H7 (cell line): ENCODE results near the gene ZNF528. TPM values are rescaled to one million over a fixed set of nuclear protein-coding genes. Genes with fewer than 3 reads are reported as not detected.

Experiments used
- DNase-seq: peaks from one replicate; pipeline ENCODE4 v3.0.0; 2012
- H3K27me3 ChIP-seq: 2 replicates; pipeline ENCODE4 v1.6.0; 2011; ENCODE audit warnings: mild to moderate bottlenecking, low read length; ENCODE audit not compliant: control insufficient read depth, insufficient read depth
- H3K36me3 ChIP-seq: replicated peaks from 2 replicates; pipeline ENCODE4 v1.5.1; 2011; ENCODE audit warnings: low read length; ENCODE audit not compliant: control insufficient read depth, insufficient read depth
- H3K4me3 ChIP-seq: 2 replicates; pipeline ENCODE4 v1.5.1; 2011; ENCODE audit warnings: low read depth, mild to moderate bottlenecking, control low read depth, low read length, moderate library complexity; ENCODE audit not compliant: insufficient read depth
- total RNA-seq: library from RNA; depleted of rRNA; stranded (reverse); fragments of >200 nt; shearing (Covaris generic); gene quantifications from 2 replicates; pipeline ENCODE4 v1.2.3, GENCODE V29; 2014; rRNA removed

ZNF528 gene
- total RNA-seq, 1 experiment from 2014 or later, result 0.28 TPM

- H3K4me3 ChIP-seq, result no peak overlapping the region
- no peaks in the 10 kb centered on the region for H3K27me3 ChIP-seq
- peak; percentile 61 for DNase-seq
- H3K36me3 ChIP-seq, result no peaks in the 10 kb centered on the region
These were observed 67.3 kb downstream of the ZNF528 start for GRCh38 chr19:52464798-52465470.

Other genes starting within 250 kb of the ZNF528 start
- 4.7 and 7.5 TPM in 2 replicates for gene ZNF836, start 226.2 kb upstream of the ZNF528 start, total RNA-seq
- gene PPP2R1A, start 207.8 kb upstream of the ZNF528 start, total RNA-seq, result 439 and 477 TPM in 2 replicates
- 17.0 and 33.1 TPM in 2 replicates for gene ZNF766, start 128.3 kb upstream of the ZNF528 start, total RNA-seq
- gene ZNF480, start 100.7 kb upstream of the ZNF528 start, total RNA-seq, result 10.8 and 17.2 TPM in 2 replicates
- gene ZNF610, start 61.6 kb upstream of the ZNF528 start, total RNA-seq, result 6.6 and 8.6 TPM in 2 replicates
- 0.66 and 4.0 TPM in 2 replicates for gene ZNF880, start 27.9 kb upstream of the ZNF528 start, total RNA-seq
- gene ZNF534, start 31.3 kb downstream of the ZNF528 start, total RNA-seq, result not detected in 2 replicates
- 16.8 and 22.7 TPM in 2 replicates for gene ZNF578, start 55.7 kb downstream of the ZNF528 start, total RNA-seq
- gene ZNF808, start 129.8 kb downstream of the ZNF528 start, total RNA-seq, result 15.2 and 28.0 TPM in 2 replicates
- 15.2 and 24.5 TPM in 2 replicates for gene ZNF701, start 172.4 kb downstream of the ZNF528 start, total RNA-seq
- 16.5 and 35.1 TPM in 2 replicates for gene ZNF83, start 240.5 kb downstream of the ZNF528 start, total RNA-seq